ENCODE results near the gene UBE2Q1. TPM values are rescaled to one million over a fixed set of nuclear protein-coding genes. Genes with fewer than 3 reads are reported as not detected.

The UBE2Q1 gene
- total and polyA plus RNA-seq, 2 experiments from 2014 or later = 5.7 to 37.9 TPM

DNA sequence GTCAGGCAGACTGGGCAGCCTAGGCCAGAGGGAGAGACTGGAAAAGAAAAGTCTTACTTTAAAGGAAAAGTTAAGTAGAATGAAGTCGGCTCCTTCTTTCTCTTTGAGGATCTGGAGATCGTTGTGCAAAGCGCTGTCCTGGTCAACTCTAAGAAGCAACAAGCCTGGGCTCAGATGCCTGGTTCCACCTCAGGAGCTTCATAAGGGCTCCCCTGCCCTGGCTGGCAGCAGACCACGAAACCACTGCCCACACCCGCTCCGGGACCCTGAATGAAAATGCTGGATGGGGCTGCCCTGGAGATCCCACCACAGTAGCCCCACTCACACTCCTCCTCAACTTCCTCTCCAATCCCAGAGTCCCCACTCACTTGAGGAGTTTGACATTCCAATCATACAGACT lies 6.4 kb downstream of the UBE2Q1 start:
- no peak overlapping the region for H3K27ac ChIP-seq
- 90 to 96% methylated on average over 6 of the region's 6 CpGs for WGBS, 2 experiments (ENCODE audit: low coverage in 1 of 2, low lambda C conversion rate in 2 of 2, missing lambda C conversion rate in 2 of 2)
- peaks cover 46% of the 10 kb centered on the region for H3K36me3 ChIP-seq (ENCODE audit: low read depth)
- in situ Hi-C loops (cut with MboI) = no loop called here
- DNase-seq = no peak
- H4K20me1 ChIP-seq (ENCODE audit: insufficient read depth) = no peaks in the 10 kb centered on the region
- no peak overlapping the region for H3K4me2 ChIP-seq (ENCODE audit: unreplicated experiment)
- H3K9me2 ChIP-seq (ENCODE audit: insufficient read depth) = no peaks in the 10 kb centered on the region
- no peak for TF ChIP-seq EZH2 (IDR thresholded peaks at IDR 0.05; ENCODE audit: insufficient read depth, poor library complexity, severe bottlenecking)
- no peak for TF ChIP-seq EZH2phosphoT487 (IDR thresholded peaks at IDR 0.05; ENCODE audit: insufficient read depth, low read depth)
- no peaks in the 10 kb centered on the region for H3K27me3 ChIP-seq (replicated peaks; ENCODE audit: insufficient read depth)
- peaks cover 42% of the 10 kb centered on the region for H3K79me2 ChIP-seq (ENCODE audit: insufficient read depth)
- no peak overlapping the region for H3K9ac ChIP-seq
- H3K4me1 ChIP-seq (ENCODE audit: insufficient read depth) = peaks cover 16% of the 10 kb centered on the region
- no peak overlapping the region for H2AFZ ChIP-seq
- no peaks in the 10 kb centered on the region for H3K9me3 ChIP-seq (ENCODE audit: low read depth)
- H3K4me3 ChIP-seq = no peak overlapping the region
- peaks cover 29% of the 10 kb centered on the region for H3F3A ChIP-seq (ENCODE audit: insufficient read depth)

DNA sequence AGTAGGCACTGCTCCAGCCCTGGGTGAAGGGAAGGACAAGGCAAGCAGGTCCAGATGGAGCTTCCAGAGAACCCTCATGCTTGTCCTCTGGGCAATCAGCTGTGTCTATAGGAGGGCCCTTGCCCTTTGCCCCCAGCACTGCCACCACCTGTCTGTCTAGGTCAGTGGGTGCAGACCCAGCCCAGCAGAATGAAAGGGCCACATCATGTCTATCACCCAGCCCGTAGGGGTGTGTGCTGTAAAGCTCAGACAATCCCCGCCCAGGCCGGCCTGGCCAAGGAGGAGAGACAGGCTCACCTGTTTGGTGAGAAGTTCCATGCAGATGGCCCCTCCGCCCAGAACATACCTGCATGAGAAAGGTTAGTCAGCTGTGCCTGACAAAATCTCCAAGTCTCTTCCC lies 7.0 kb downstream of the UBE2Q1 start:
- Histone ChIP-seq H3K4me3 (no peak overlapping the region), H3K9me2 (ENCODE audit: insufficient read depth) (no peaks in the 10 kb centered on the region), H3F3A (ENCODE audit: insufficient read depth) (peaks cover 34% of the 10 kb centered on the region), H3K4me2 (ENCODE audit: unreplicated experiment) (no peak overlapping the region), H3K27me3 (replicated peaks; ENCODE audit: insufficient read depth) (no peaks in the 10 kb centered on the region), H3K27ac (no peak overlapping the region), H3K36me3 (ENCODE audit: low read depth) (peaks cover 46% of the 10 kb centered on the region), H3K9ac (no peak overlapping the region), H3K79me2 (ENCODE audit: insufficient read depth) (peaks cover 36% of the 10 kb centered on the region), H3K4me1 (ENCODE audit: insufficient read depth) (peaks cover 15% of the 10 kb centered on the region), H3K9me3 (ENCODE audit: low read depth) (no peaks in the 10 kb centered on the region), H2AFZ (no peak overlapping the region), H4K20me1 (ENCODE audit: insufficient read depth) (no peaks in the 10 kb centered on the region)
- 82 to 94% methylated on average over 4 of the region's 4 CpGs for WGBS, 2 experiments (ENCODE audit: low coverage in 1 of 2, low lambda C conversion rate in 2 of 2, missing lambda C conversion rate in 2 of 2)
- in situ Hi-C loops (cut with MboI) = no loop called here
- DNase-seq = no peak
- TF ChIP-seq EZH2phosphoT487 (IDR thresholded peaks at IDR 0.05; ENCODE audit: insufficient read depth, low read depth) = no peak
- TF ChIP-seq EZH2 (IDR thresholded peaks at IDR 0.05; ENCODE audit: insufficient read depth, poor library complexity, severe bottlenecking) = no peak

DNA sequence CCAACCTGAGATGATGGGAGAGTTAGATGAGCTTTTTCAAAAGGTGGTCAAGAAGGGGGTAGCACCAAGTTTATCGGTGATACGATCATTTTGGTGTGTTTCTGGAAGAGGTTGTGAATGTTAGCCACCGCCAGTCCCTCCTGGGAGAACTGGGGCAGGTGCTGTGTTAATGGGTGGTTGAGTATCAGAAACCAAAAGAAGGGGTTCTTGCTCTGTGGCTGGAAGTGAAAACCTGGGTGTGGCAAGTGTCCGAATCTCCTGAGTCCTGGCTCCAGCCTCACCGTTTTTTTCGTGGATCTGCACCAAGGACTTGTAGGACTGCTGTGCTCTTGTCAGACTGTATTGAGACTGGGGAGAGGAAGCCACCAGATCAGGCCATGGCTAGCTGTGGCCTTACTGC lies 7.8 kb downstream of the UBE2Q1 start:
- 76 to 78% methylated on average over 6 of the region's 6 CpGs for WGBS, 2 experiments (ENCODE audit: low coverage in 1 of 2, low lambda C conversion rate in 2 of 2, missing lambda C conversion rate in 2 of 2)
- no peaks in the 10 kb centered on the region for H4K20me1 ChIP-seq (ENCODE audit: insufficient read depth)
- no peaks in the 10 kb centered on the region for H3K9me3 ChIP-seq (ENCODE audit: low read depth)
- in situ Hi-C loops (cut with MboI) = no loop called here
- H3K36me3 ChIP-seq (ENCODE audit: low read depth) = peaks cover 46% of the 10 kb centered on the region
- H3K4me3 ChIP-seq = no peak overlapping the region
- H3K4me1 ChIP-seq (ENCODE audit: insufficient read depth) = 0 out of 2 replicates have a peak, but pooled peaks cover 7% of the 10 kb centered on the region
- H3K79me2 ChIP-seq (ENCODE audit: insufficient read depth) = peaks cover 28% of the 10 kb centered on the region
- no peak overlapping the region for H2AFZ ChIP-seq
- no peak overlapping the region for H3K9ac ChIP-seq
- H3K4me2 ChIP-seq (ENCODE audit: unreplicated experiment) = no peak overlapping the region
- peaks cover 35% of the 10 kb centered on the region for H3F3A ChIP-seq (ENCODE audit: insufficient read depth)
- TF ChIP-seq EZH2phosphoT487 (IDR thresholded peaks at IDR 0.05; ENCODE audit: insufficient read depth, low read depth) = no peak
- TF ChIP-seq EZH2 (IDR thresholded peaks at IDR 0.05; ENCODE audit: insufficient read depth, poor library complexity, severe bottlenecking) = no peak
- no peak for DNase-seq
- H3K27me3 ChIP-seq (replicated peaks; ENCODE audit: insufficient read depth) = no peaks in the 10 kb centered on the region
- H3K27ac ChIP-seq = no peak overlapping the region
- no peaks in the 10 kb centered on the region for H3K9me2 ChIP-seq (ENCODE audit: insufficient read depth)

DNA sequence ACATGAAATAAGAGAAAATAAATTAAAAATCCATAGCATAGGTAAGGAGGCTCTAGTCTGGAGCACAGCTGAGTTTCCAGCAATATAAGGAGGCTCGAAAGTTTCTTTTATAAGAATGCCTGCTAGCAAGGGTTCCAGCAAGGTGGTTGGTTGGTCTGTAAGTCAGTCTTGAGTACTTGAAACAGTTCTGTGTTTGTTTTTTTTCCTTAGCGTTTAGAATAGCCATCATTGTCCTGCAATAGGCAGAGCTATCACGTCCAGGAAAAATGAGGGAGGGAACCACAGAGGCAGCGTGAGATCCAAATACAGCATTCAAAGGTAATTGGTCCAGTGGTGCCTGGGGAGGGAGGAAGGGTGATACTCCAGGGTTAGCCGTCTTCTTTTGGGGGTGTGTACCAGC lies 8.4 kb downstream of the UBE2Q1 start:
- no peaks in the 10 kb centered on the region for H3K27me3 ChIP-seq (replicated peaks; ENCODE audit: insufficient read depth)
- no peak overlapping the region for H3K27ac ChIP-seq
- H3K4me2 ChIP-seq (ENCODE audit: unreplicated experiment) = no peak overlapping the region
- H3K4me1 ChIP-seq (ENCODE audit: insufficient read depth) = 0 out of 2 replicates have a peak, but pooled peaks cover 7% of the 10 kb centered on the region
- no peak overlapping the region for H3K9ac ChIP-seq
- TF ChIP-seq EZH2phosphoT487 (IDR thresholded peaks at IDR 0.05; ENCODE audit: insufficient read depth, low read depth) = no peak
- no peak for TF ChIP-seq EZH2 (IDR thresholded peaks at IDR 0.05; ENCODE audit: insufficient read depth, poor library complexity, severe bottlenecking)
- no peaks in the 10 kb centered on the region for H4K20me1 ChIP-seq (ENCODE audit: insufficient read depth)
- no peak for DNase-seq
- H3K79me2 ChIP-seq (ENCODE audit: insufficient read depth) = peaks cover 22% of the 10 kb centered on the region
- peaks cover 42% of the 10 kb centered on the region for H3K36me3 ChIP-seq (ENCODE audit: low read depth)
- H3F3A ChIP-seq (ENCODE audit: insufficient read depth) = peaks cover 35% of the 10 kb centered on the region
- no peaks in the 10 kb centered on the region for H3K9me3 ChIP-seq (ENCODE audit: low read depth)
- 58 to 59% methylated on average over 5 of the region's 5 CpGs for whole genome bisulfite sequencing, 2 experiments (ENCODE audit: low coverage in 1 of 2, low lambda C conversion rate in 2 of 2, missing lambda C conversion rate in 2 of 2)
- no peak overlapping the region for H3K4me3 ChIP-seq
- in situ Hi-C loops (cut with MboI) = no loop called here
- no peak overlapping the region for H2AFZ ChIP-seq
- no peaks in the 10 kb centered on the region for H3K9me2 ChIP-seq (ENCODE audit: insufficient read depth)

Data from GM23248 (cell line).